Stimulated activated CD8-positive, alpha-beta memory T cell treated with anti-CD3 and anti-CD28 coated beads, Interleukin-7, amount 100 ng/mL, for 24 hours (primary cell): Measurements from ENCODE around the gene LGALS9.
"Not testable (repeated sequence)": the region's sequence is repeated elsewhere in the genome, so short reads cannot be mapped to it uniquely, and the experiment has no call there.

Source experiments
- DNase-seq: peaks from one replicate; pipeline ENCODE4 v3.0.0-alpha.2; 2020; ENCODE audit warnings: low read depth

Gene LGALS9

DNA sequence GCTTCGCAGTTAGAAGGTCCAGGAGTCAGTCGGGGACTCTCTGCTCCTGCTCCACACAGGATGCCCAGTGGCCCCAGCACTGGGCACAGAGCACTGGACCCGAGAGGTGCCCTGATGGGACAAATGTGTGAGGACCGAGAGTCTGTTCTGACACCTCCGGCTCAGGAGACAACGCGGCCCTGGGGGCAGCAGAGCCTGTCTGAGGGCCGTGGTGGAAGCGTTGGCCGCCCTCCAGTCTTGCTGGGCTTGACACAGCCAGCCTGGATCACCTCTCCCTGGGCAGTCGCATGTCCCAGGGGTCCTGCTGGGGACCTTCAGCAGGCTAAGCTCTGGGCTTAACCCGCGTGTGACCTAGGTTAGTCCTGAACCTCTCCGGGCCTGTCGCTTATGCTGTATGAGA is 23.1 kb downstream of the LGALS9 start:
- no peak for DNase-seq

DNA sequence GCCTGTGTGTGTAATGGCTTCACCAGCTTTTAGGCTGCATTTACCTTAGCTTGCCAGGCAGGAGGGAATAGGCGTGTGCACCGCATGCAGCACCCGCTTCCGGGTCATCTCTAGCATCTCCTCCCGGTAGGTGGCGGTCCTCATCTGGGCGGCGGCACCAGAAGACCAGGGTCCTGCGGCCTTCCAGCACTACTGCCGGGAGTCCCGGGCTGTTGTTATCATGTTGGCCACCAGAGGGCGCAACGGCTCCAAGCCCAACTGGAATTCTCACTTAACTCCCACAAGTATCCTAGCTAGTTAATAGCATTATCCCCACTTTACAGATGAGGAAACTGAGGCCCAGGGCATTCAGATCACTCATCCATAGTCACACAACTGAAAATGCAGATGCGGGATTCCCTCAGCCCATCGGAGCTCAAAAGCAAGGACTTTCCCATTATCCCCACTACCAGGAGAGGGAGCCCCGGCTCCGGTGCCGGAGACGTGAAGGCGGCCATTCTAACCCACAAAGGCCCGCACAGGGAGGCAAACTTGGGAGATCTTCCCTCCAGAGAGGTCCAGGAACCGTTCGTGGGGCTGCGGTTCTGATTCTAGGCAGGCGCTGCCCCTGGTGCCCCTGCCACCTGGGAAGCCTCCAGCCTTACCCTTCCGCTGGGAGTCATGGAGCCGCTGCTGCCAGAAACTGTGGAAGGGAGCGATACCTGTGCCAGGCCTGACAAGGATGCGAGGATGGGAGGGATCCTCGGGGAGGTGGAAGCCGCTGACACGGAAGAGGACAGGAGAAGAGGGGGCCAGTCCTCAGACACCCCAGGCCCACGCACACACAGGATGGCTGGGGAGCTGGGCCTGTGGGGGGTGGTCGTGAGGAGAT is 23.9 kb downstream of the LGALS9 start:
- peak; percentile 53 for DNase-seq

DNA sequence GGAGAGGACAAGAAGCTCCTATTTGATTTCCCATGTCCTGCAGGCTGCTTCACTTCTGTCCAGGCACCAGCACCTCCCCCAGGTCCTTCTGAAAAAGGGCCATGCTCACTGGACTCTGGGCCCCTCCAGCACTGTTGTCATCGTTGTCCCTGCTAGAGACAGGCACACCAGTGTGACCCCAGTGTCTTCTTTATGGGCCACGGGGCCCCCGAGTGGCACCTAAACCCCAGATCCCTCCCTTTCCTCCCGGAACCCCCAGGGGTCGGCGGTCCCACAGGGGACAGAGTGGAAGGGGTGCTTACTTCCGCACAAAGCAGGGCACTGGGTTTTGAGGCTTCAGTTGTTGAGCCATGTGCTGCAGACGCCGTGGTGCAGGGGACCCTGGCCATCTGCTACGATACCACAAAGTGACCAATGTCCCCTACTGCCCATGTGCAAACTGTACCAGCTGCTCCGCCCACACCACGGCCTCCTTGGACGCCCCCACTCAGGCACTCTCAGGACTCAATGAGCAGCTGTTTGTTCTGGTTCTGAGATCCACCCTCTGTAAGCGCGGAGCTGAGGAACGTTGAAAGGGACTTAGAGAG is 24.6 kb downstream of the LGALS9 start:
- DNase-seq: not testable (repeated sequence)

DNA sequence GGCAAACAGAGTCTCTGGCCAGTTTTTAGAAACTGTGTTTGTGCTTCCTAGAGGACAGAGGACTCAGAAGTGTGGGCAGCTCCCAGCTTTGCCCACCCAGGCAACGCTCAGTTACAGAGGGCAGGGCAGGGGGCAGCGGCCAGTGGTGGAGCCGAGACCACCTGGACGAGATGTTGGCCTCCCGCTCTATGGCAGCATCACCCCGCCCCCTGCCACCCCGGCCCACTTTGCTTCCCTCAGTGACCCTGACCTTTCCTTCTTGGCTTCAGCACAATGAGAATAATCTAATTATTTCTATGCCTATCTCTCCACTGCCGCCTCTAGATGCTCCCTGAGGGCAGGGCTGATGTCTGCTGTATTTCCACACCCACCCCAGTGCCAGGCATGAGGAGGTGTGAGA is 25.6 kb downstream of the LGALS9 start:
- not testable (repeated sequence) for DNase-seq

DNA sequence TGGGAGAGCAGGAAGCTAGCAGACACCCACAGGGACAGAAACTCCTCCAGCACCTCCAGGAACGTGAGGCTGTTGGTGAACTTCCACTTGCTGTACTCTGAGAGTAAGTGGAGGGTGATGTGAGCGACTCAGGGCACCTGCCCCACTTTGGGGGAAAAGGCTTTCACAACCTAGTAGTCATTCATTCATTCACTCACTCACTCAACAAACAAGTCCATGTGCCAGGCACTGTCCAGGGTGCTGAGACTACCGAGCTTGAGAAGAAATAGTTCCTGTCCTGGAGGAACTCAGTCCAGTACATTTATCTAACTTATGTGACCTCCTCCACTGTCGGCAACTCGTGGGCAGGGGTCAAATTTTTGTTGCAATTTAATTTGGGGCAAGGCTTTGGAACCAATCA is 26.6 kb downstream of the LGALS9 start:
- DNase-seq: no peak

DNA sequence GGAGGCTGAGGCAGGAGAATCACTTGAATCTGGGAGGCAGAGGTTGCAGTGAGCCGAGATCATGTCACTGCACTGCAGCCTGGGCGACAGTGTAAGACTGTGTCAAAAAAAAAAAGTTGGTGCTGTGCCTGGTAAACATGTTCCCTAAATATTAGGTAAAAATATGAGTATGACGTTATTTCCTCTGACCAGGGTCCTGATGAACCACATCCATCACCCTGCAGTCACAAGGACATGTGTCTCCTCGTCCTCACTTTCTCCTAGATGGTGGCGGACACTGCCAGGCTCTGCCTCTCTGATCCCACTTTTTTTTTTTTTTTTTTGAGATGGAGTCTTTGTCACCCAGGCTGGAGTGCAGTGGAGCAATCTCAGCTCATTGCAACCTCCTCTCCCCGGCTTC is 28.7 kb downstream of the LGALS9 start:
- no peak for DNase-seq

DNA sequence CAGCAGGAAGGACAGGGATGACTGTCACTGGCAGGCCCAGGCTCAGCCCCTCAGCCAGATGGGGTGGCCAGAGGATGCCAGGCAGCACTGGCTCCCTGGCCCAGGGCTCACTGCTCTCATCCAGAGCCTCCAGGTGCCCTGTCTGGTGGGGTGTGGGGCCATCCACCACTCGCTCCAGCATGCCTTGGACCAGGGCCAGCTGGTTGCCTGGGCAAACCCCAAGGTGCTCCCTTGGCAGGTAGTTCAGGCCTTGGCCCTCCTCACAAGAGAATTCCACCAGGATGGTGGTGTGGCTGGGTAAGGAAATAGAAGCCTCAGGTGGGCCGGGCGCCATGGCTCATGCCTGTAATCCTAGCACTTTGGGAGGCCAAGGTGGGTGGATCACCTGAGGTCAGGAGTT is 29.4 kb downstream of the LGALS9 start:
- no peak for DNase-seq

DNA sequence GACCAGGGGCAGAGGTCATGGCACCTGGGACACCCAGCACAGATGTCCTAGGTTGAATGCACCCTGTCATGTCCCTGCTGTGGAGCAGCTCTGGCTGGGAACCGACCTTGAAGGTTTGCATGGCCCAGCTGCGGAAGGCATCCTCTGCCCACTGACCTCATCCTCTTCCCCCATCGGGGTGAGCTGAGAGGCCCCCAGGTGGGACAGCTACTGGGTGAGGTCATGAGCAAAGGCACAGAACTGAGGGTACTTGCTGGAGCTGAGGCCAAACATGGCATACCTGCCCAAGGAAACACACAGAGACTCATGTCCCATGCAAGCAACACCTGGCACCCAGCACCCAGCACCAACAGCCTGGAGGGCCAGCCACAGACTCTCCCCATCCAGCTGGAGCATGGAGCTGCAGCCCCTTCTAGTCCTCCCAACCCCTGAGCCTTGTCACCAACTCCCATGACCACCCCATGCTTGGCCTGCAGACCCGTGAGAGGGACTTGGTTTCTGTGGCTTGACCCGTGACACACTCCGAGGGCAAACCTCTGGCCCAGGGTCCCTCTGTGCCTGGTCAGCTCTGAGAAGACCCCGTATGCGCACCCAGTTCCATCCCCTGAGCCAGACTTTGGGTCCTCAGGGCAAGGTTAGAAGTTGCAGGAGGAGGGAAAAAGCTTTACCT is 33.1 kb downstream of the LGALS9 start:
- no peak for DNase-seq

DNA sequence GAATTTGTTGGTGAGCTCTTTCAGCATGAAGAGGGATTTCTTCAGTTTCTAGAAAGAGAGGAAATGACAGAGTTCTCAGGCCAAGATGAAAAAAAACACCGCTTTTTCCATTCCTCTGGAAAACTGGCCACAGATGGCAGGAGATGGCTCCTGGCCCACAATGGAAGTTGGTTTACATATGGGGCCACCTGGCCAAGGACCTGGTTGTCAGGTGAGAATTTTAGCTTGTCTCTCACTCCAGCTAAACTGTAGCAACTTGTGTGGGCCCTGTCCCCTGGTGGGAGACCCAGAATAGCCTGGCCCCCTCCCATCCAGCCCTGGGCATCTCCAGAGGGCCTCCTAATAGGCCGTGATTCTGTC is 33.6 kb downstream of the LGALS9 start:
- no peak for DNase-seq

DNA sequence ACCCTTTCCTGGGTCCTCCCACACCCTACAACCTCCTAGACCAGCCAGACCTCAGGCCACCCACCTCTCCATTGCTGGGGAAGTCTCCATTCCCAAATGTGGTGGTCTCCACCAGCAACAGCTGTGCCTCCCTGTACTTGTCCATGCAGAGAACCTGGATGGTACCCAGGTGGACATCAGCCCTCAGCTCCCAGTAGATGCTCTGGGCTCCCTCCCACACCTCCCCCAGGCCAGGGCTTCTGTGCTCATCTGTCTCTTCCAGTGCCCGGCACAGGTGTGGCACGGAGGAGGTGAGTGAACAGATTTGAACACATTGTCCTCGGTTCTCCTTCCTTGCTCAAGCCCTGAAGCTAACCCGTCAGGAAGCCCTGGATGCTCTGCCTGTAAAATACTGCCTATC is 34.6 kb downstream of the LGALS9 start:
- DNase-seq: no peak

DNA sequence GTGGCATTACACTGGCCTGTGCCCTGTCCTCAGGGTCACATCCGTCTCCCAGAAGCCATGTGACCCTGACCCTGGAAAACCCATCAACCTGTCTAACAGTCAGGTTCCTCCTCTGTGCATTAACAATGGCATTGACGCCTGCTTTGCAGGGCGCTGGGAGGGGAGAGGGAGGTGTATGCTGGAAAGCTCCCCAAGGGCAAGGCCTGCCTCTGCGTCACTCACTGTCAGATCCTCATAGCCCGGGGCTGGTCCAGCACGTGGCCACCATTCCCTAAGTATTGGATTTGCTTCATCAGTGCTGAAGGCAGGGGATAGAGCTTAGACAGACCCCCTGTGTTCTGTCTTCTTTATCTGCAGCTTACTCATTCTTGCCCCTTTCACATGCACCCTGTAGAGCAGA is 35.3 kb downstream of the LGALS9 start:
- DNase-seq: not testable (repeated sequence)

DNA sequence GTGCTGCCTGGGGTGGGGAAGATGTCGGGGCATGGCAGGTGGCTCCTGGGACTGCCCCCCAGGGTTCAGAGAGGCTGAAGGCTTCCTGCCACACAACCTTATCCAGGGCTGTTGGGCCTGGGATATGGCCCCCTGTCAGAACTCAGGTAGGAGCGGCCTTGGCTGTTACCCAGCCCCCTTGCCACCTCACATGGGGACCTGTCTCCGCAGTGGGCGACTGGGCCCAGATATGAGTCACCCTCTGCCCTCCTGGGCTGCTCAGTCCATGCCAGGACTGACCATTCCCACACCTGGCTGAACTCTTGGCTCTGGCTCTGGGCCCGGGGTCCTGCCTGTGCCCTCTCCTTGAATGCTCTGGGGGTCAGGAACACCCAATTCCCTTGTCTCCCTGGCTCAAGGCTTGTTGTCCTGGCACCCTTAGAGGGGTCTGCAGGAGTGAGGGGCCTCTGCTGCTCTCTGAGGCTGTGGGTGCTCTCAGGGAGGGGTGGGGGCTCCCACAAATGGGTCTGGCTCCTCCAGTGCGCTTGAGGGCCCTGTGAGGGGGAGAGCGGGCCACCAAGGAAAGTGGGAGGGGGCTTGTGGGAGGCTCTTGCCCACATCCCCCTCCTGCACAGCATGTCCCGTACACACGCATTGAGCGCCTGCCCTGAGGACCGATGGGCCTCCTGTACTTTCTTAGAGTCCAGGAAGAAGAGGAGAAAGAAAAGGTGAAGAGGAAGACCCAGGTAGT is 36.0 kb downstream of the LGALS9 start:
- DNase-seq: no peak

DNA sequence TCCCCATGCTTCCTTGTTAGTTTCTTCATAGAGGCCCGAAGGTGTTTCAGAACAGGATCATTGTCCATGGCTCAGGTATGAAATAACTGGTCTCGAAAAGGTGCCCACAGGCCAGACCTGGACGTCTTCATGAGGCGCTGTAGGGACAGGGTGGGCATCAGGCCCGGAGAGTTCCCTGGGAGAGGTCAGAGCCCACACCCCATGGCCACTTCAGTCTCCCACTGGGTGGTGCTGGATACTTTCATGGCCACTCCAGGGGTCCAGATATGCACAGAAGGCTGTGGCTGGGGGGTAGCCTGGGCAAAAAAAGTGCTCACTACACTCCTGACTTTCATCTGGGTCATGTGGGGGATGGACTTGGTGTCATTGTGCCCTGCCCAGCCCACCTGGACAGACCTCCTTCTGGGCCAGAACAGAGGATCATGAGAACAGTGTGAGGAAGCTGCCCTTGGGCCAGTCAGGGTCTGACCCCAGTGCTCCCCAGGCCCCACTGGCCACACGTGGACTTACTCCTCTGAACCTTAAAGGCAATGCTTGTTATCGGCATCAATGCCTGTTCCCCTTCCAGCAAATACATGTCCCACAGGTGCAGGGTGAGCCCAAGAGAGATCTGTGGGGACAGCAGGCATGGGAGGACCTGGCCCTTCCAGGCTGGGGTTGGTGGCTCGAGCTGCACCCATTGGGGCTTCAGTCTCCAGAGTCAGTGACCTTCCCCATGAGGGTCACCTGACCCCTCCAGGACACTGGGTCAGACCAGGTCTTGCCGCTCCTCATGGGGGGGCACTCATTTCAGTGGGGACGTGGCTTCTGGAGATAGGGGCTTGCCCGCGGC is 36.9 kb downstream of the LGALS9 start:
- no peak for DNase-seq

DNA sequence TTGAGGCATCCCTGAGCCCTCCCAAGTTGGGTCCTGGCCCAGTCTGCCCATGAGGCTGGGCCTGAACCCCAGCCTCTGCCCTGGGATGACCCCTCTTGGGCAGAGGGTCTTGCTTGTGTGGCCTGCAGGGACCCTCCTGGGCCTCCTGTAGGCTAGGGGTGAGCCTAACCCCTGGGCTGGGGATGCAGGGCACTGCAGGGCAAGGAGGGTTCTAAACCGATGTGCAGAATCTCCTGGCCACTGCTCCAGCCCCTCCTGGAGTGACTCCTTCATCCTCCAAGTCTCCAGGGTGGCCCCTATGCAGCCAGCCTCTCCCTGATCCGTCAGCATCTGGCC is 37.5 kb downstream of the LGALS9 start:
- no peak for DNase-seq

DNA sequence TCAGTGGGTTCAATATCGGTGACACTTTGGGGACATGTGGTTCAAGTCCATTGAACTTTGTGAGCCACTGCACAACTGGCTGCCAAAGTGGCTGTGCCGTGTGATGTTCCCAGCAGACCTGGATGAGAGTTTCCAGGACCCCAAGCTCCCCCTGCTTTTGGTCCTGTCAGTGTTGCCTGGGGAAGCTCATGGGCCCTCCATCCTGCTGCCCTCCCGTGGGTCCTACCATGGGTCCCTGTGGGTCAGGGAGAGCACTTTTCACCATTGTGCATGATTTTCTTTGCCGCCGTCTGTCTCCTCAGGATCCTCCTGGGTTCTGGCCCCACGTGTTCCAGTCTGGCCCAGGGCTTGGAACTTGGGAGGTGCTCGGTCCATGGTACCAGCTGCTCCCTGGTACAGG is 38.1 kb downstream of the LGALS9 start:
- no peak for DNase-seq

DNA sequence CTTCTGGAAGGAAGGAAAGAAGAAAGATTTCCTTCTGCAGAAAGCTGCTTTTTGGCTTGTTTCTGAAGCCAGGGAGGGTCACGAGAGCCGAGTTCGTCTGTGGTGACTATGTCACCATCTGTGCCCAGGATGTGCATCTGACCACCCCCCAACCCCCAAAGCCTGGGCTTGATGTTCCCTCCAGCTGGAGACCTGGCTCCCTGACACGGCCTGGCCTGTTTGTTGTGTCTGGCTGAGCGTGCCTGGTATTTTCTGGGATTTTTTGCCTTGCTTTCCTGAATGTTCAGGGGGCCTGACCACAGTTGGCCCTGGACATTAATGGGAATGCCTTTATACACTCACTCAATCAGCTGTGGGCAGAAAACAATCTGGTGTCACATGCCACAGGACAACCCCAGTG is 38.9 kb downstream of the LGALS9 start:
- no peak for DNase-seq

DNA sequence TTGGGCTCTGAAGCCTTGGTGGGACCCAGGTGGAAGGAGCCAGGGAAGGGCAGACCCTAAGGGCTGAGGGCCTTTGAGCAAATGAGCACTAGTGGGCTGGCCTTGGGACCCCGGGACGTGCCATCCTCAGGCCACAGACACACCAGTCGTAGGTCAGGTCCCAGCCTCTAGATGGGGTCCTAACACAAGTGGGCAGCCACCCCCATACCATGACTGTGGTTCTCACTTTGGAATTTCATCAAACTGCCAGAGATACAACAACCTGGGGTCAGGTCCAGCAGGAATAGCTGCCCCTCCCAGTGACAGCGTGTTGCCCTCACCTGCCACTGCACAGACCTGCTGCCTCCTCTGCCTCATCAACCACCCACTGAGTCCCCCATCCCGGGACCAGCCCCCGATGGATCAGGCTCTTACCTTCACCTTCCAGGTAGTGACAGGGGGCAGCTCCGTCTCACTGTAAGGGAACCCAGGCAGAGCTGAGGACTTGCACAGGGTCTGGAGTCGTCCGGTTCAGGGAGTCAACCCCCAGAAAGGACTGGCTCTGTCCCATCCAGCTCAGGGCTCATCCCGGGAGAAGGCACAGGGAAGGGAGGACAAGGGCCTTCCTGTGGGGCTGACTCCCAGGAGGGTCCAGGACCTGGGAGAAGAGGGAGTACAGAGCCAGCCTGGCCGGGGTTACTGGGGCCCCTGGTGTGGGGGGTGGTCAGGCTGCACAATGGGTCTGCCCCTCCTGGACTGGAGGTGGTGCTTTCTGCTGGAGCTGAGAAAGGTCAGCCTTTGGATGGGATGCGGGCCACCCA is 40.0 kb downstream of the LGALS9 start:
- DNase-seq: no peak

DNA sequence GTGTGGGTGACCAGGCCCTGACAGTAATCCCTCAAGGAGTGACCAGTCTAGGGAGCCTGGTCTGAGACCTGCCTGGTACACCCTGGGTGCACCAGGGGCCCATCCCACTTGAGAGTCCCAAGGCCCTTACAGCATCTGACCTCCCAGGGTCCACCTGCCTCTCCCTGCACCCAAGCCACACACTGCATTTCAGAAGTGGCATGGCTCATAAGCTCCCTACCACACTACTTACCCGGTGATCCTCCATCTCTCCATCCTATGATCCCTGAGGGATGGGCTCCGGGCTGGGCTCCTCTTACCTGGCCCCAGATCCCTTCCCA is 40.6 kb downstream of the LGALS9 start:
- no peak for DNase-seq

DNA sequence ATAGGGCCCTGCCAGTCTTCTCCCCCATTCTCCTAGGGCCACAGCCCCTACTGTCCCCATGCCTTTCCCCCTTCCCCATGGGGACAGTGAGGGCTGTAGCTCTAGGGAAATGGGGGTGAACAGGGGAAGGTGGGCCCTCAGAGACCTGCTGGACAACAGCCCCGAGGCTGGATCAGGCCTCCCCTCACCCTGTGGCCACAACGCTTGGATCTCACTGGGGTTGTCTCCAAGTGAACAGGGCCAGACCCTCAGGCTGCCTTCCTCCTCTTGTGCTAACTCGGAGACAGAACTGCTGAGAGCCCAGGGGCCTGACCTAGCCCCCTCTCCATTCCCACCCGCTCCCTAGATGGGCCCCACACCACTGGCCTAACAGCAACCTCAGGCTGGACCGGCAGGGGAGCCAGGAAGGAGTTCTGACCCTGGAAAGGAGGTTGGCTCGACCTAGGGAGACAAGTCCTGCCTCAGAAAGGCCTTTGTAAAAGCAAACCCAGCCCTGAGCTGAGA is 41.0 kb downstream of the LGALS9 start:
- DNase-seq: not testable (repeated sequence)

DNA sequence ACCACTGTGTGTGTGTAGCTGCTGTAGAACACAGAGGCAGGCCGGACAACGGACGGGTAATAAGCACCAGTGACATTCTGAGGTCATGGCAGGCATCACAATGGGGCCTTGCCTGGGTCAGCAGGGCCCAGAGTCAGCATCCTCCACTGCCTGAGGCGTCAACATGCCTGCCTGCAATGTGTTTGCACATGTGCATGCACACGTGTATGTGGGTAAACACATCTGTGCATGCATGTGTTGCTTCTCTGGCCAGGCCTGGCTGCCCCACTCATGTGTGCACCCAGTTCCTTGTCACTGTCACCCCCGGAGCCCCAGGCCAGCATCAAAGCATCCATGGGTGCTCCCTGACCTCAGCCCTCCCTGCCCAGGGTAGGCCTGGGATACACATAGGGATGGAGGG is 43.3 kb downstream of the LGALS9 start:
- DNase-seq: no peak

DNA sequence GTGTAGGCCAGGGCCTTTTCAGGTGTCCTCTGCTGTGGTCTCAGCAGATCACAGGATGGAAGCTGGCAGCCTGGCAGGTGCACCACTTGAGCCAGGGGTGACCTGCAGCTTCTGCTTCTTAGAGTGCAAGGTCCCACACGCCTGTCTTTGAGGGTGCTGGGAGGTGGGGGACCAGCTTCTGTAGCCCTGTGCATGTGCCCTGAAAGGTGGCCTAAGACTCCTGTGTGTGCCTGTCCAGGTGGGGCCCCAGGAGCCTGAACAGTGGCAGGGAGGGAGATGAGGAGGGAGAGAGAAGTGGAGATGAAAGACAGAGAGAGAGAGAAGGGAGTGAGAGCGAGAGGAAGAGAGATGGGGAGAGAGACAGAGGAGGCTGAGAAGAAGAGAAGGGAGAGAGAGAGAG is 46.2 kb downstream of the LGALS9 start:
- no peak for DNase-seq
